HEK293T (cell line): ENCODE data around the gene FMO2.

ENCODE experiments used
- BHLHE40 ChIP-seq: fragments of 450-650 bp; IDR thresholded peaks from 2 replicates; pipeline ENCODE4 v1.6.1; 2016; ENCODE audit warnings: mild to moderate bottlenecking, moderate library complexity, borderline replicate concordance
- FOXK2 ChIP-seq: fragments of 450-650 bp; IDR thresholded peaks from 2 replicates; pipeline ENCODE4 v1.6.1; 2016; ENCODE audit warnings: mild to moderate bottlenecking
- FOXM1 ChIP-seq: fragments of 450-650 bp; IDR thresholded peaks from 2 replicates; pipeline ENCODE4 v1.6.1; 2017; ENCODE audit warnings: mild to moderate bottlenecking, borderline replicate concordance
- HDGF ChIP-seq: fragments of 450-650 bp; IDR thresholded peaks from 2 replicates; pipeline ENCODE4 v1.6.1; 2017; ENCODE audit warnings: antibody characterized with exemption, borderline replicate concordance
- L3MBTL2 ChIP-seq: fragments of 450-650 bp; conservative IDR thresholded peaks from 2 replicates; pipeline ENCODE4 v1.6.1; 2016; ENCODE audit warnings: mild to moderate bottlenecking
- NFRKB ChIP-seq: fragments of 450-650 bp; IDR thresholded peaks from 2 replicates; pipeline ENCODE4 v1.6.1; 2016; ENCODE audit warnings: mild to moderate bottlenecking, moderate library complexity
- SP1 ChIP-seq: fragments of 450-650 bp; IDR thresholded peaks from 2 replicates; pipeline ENCODE4 v1.6.1; 2017
- SUZ12 ChIP-seq: fragments of 450-650 bp; IDR thresholded peaks from 2 replicates; pipeline ENCODE4 v1.6.1; 2016; ENCODE audit warnings: mild to moderate bottlenecking
- TARDBP ChIP-seq: fragments of 450-650 bp; IDR thresholded peaks from 2 replicates; pipeline ENCODE4 v1.6.1; 2016

DNA sequence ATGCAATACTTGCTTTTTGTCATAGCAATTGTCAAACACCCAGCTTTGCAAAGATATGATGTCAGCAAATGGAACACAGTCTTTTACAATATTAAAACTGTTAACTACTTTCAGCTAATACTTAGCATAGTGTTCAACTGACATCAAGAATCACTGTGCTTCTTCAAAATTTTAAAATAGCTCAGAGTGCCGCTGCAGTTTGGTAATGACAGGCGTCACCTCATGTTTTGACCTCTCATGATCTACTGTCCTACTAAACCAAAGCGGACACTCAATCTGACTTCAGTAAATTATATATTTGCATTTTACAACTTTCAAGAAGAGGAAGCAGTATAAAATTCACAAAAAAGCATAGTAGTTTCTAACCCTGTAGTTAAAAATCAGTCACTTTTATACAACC is 65.2 kb downstream of the FMO2 start:
- TF ChIP-seq SP1 (no peak), FOXK2 (no peak), FOXM1 (no peak), TARDBP (no peak), BHLHE40 (no peak), SUZ12 (no peak), HDGF (no peak), L3MBTL2 (no peak), NFRKB (no peak)
